ENCODE results near the gene UCP2.
A peak's percentile ranks its signal among the peaks of the same experiment; 100 is the strongest.

Gene UCP2

GRCh38 chr11:73982595-73982989 lies at the start of gene UCP2:
UCP2 (minus strand) TSS chr11:73982843; CDS start chr11:73978378, 4,465 bp downstream.
- peak; percentile 82 for DNase-seq

GRCh38 chr11:74030723-74031676 lies 48.4 kb upstream of the UCP2 start:
- DNase-seq: no peak

GRCh38 chr11:74025467-74026166 lies 43.0 kb upstream of the UCP2 start:
- no peak for DNase-seq

- DNase-seq: no peak
These were observed 41.8 kb upstream of the UCP2 start for GRCh38 chr11:74024261-74025029.

GRCh38 chr11:74023276-74023675 lies 40.6 kb upstream of the UCP2 start:
- no peak for DNase-seq

GRCh38 chr11:74022546-74022945 lies 39.9 kb upstream of the UCP2 start:
- no peak for DNase-seq

GRCh38 chr11:74021998-74022397 lies 39.4 kb upstream of the UCP2 start:
- DNase-seq: no peak

- no peak for DNase-seq
These were observed 37.9 kb upstream of the UCP2 start for GRCh38 chr11:74020539-74020938.

- no peak for DNase-seq
These were observed 37.2 kb upstream of the UCP2 start for GRCh38 chr11:74019860-74020259.

- no peak for DNase-seq
These were observed 36.6 kb upstream of the UCP2 start for GRCh38 chr11:74019104-74019738.

GRCh38 chr11:74018331-74019005 lies 35.8 kb upstream of the UCP2 start:
- no peak for DNase-seq

- DNase-seq: no peak
These were observed 35.0 kb upstream of the UCP2 start for GRCh38 chr11:74017631-74018030.

GRCh38 chr11:74015919-74016684 lies 33.5 kb upstream of the UCP2 start:
- DNase-seq: no peak

GRCh38 chr11:74014880-74015279 lies 32.2 kb upstream of the UCP2 start:
- DNase-seq: no peak

- DNase-seq: no peak
These were observed 30.5 kb upstream of the UCP2 start for GRCh38 chr11:74013141-74013540.

GRCh38 chr11:74012074-74012809 lies 29.6 kb upstream of the UCP2 start:
- no peak for DNase-seq

- DNase-seq: no peak
These were observed 28.9 kb upstream of the UCP2 start for GRCh38 chr11:74011360-74012073.

- no peak for DNase-seq
These were observed 28.0 kb upstream of the UCP2 start for GRCh38 chr11:74010306-74011300.
